Endothelial cell of umbilical vein (primary cell): ENCODE data around the gene DMRTB1. TPM values are rescaled to one million over a fixed set of nuclear protein-coding genes. Genes with fewer than 3 reads are reported as not detected.

Experiments used
- BruUV-seq: library from RNA; stranded (reverse); fragments of 400-500 nt; replicated peaks from 2 replicates; lab custom pipeline; 2021; lab: Mats Ljungman, UMichigan
- CTCF ChIA-PET: fragments of 300-600, 350-600 bp; sonication (Branson Sonifier 250); formaldehyde crosslinking; loops from one replicate; lab custom pipeline; 2021; ENCODE audit warnings: antibody characterized with exemption, inconsistent platforms; lab: Charles Lee
- POLR2A ChIA-PET: fragments of 300-600, 350-600 bp; sonication (Branson Sonifier 250); formaldehyde crosslinking; loops from one replicate; lab custom pipeline; 2021; ENCODE audit warnings: antibody characterized with exemption, inconsistent platforms; lab: Charles Lee
- DNase-seq: peaks from one replicate; pipeline ENCODE4 v3.0.0-alpha.2; 2011; ENCODE audit warnings: low read depth, low spot score
- FAIRE-seq: peaks from 2 replicates; lab custom pipeline; 2011; peaks lifted over from hg19 to GRCh38; lab: Jason Lieb, UNC
- H2AFZ ChIP-seq: 2 replicates; pipeline ENCODE4 v1.6.0; 2012; ENCODE audit warnings: low read depth, low read length, control low read depth, inconsistent platforms
- H3K27ac ChIP-seq: 2 replicates; pipeline ENCODE4 v1.5.1; 2011; ENCODE audit warnings: low read depth, mild to moderate bottlenecking, control low read depth, low read length, moderate library complexity; ENCODE audit not compliant: insufficient read depth
- H3K27me3 ChIP-seq, 2 experiments: 2 replicates each; pipeline versions ENCODE4 v1.6.0 to v1.6.1; 2011; ENCODE audit warnings: low read length in 2 of 2, mixed read lengths in 1 of 2; ENCODE audit not compliant: control insufficient read depth in 2 of 2, insufficient read depth in 2 of 2
- H3K36me3 ChIP-seq, 2 experiments: 2 replicates in 1 of 2; 3 replicates in 1 of 2; pipeline ENCODE4 v1.5.1; 2011; ENCODE audit warnings: low read length in 2 of 2, mild to moderate bottlenecking in 1 of 2, moderate library complexity in 1 of 2; ENCODE audit not compliant: control insufficient read depth in 2 of 2, insufficient read depth in 2 of 2; ENCODE audit errors: extremely low read depth in 1 of 2
- H3K4me1 ChIP-seq: 3 replicates; pipeline ENCODE4 v1.5.1; 2011; ENCODE audit warnings: mild to moderate bottlenecking, low read length; ENCODE audit not compliant: control insufficient read depth, insufficient read depth; ENCODE audit errors: extremely low read depth
- H3K4me2 ChIP-seq: 2 replicates; pipeline ENCODE4 v1.6.1; 2011; ENCODE audit warnings: low read length, control low read depth, mixed read lengths; ENCODE audit not compliant: insufficient read depth
- H3K4me3 ChIP-seq, 3 experiments: fragments of 200-600 bp in 1 of 3; sonication (generic), shearing (Covaris generic) in 1 of 3; replicated peaks in 1 of 3; 2 replicates each; pipeline ENCODE4 v1.5.1; 2011 to 2016; ENCODE audit warnings: control low read depth in 3 of 3, low read length in 3 of 3, mild to moderate bottlenecking in 2 of 3, inconsistent platforms in 1 of 3, low read depth in 1 of 3, moderate library complexity in 1 of 3; ENCODE audit not compliant: insufficient read depth in 1 of 3
- H3K79me2 ChIP-seq: 2 replicates; pipeline ENCODE4 v1.6.0; 2012; ENCODE audit warnings: low read length, inconsistent platforms; ENCODE audit not compliant: control insufficient read depth, insufficient read depth
- H3K9ac ChIP-seq: replicated peaks from 2 replicates; pipeline ENCODE3; 2011; ENCODE audit warnings: low read length, control low read depth; ENCODE audit not compliant: insufficient read depth; ENCODE audit errors: extremely low read depth
- H3K9me1 ChIP-seq: replicated peaks from 3 replicates; pipeline ENCODE4 v1.6.0; 2011; ENCODE audit warnings: mild to moderate bottlenecking, low read length; ENCODE audit not compliant: control insufficient read depth, insufficient read depth; ENCODE audit errors: extremely low read depth
- H3K9me3 ChIP-seq: replicated peaks from 2 replicates; pipeline ENCODE4 v1.5.1; 2012; ENCODE audit warnings: low read length, inconsistent platforms; ENCODE audit not compliant: control insufficient read depth, insufficient read depth
- H4K20me1 ChIP-seq: replicated peaks from 2 replicates; pipeline ENCODE3; 2011; ENCODE audit warnings: mild to moderate bottlenecking, low read length; ENCODE audit not compliant: control insufficient read depth, insufficient read depth; ENCODE audit errors: extremely low read depth
- EZH2 ChIP-seq: IDR thresholded peaks from 2 replicates; pipeline ENCODE4 v1.6.1; 2012; ENCODE audit warnings: borderline replicate concordance, low read depth, mild to moderate bottlenecking, moderate library complexity, low read length, inconsistent platforms; ENCODE audit not compliant: severe bottlenecking
- FOS ChIP-seq: IDR thresholded peaks from 2 replicates; pipeline ENCODE4 v1.6.1; 2011; ENCODE audit warnings: mild to moderate bottlenecking, low read length, moderate library complexity, borderline replicate concordance; ENCODE audit not compliant: insufficient read depth
- GATA2 ChIP-seq: IDR thresholded peaks from 2 replicates; pipeline ENCODE4 v1.7.0; 2011; ENCODE audit warnings: low read depth, mild to moderate bottlenecking, moderate library complexity, mixed read lengths, low read length; ENCODE audit not compliant: insufficient read length, insufficient read depth
- JUN ChIP-seq: IDR thresholded peaks from 2 replicates; pipeline ENCODE4 v1.6.1; 2011; ENCODE audit warnings: borderline replicate concordance, low read depth; ENCODE audit not compliant: insufficient read length, insufficient read depth
- dilution Hi-C: fragments of 300-500 bp; cut with MboI; formaldehyde crosslinking; loops from one replicate; pipeline ENCODE4 v1.15.0; 2019; ENCODE audit warnings: low sequenced_read_pairs; ENCODE audit not compliant: extremely low pct_ligation_motif_present
- intact Hi-C: fragments of 100-400 bp; cut with micrococcal nuclease; formaldehyde crosslinking; loops from one replicate; pipeline ENCODE4 v1.10.0; 2022
- polyA plus RNA-seq, 4 experiments: library from polyadenylated mRNA; depleted of rRNA in 3 of 4; stranded (reverse) in 3 of 4; unstranded in 1 of 4; fragments of >200 nt; gene quantifications; 2 replicates each; pipeline versions ENCODE4 v1.2.1 to v1.2.3, GENCODE V29; 2011 to 2012; ENCODE audit warnings: missing spikeins in 1 of 4
- total RNA-seq: library from RNA; stranded (reverse); gene quantifications from 2 replicates; pipeline ENCODE4 v1.2.3, GENCODE V29; 2021
- TF ChIP-seq, protein P1 (sequence below): IDR thresholded peaks from 2 replicates; pipeline ENCODE4 v1.6.1; 2011; ENCODE audit not compliant: insufficient read depth, insufficient read length
- TF ChIP-seq, protein P2 (sequence below), 2 donors: IDR thresholded peaks; 1 replicate in 1 of 2; 2 replicates in 1 of 2; pipeline ENCODE4 v1.5.1; 2011; ENCODE audit warnings: low read length in 2 of 2, mild to moderate bottlenecking in 2 of 2, moderate library complexity in 2 of 2, control low read depth in 1 of 2, inconsistent platforms in 1 of 2, low read depth in 1 of 2; ENCODE audit not compliant: insufficient read depth in 1 of 2; ENCODE audit errors: extremely low read depth in 1 of 2

The DMRTB1 gene
- total and polyA plus RNA-seq, 2 donors (not counting 3 experiments of a cell fraction or from before 2014, with no cell fraction given) = not detected

DNA sequence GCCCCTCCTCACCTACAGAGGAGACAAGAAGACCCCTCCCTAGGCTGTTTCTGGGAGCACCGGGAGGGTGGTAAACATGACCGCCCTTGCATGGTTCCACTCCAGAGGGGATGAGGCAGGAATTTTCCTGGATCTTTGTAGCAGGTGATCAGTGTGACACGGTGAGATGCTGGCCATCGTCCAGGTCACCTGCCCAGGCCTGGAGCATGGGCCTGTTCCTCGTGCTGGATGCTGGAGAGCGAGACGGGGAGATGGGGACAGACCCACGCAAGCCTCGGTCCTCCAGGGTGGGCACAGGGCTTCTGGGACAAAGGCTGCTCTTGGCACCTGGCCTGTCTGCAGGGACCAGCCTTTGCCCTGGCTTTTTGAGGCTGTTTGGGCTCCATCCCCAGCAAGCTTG is 46.2 kb downstream of the DMRTB1 start:
- no peaks in the 10 kb centered on the region for H3K9me1 ChIP-seq
- no peak overlapping the region for H2AFZ ChIP-seq
- no peak overlapping the region for H3K4me3 ChIP-seq
- intact Hi-C loops = no loop called here
- H3K79me2 ChIP-seq = no peaks in the 10 kb centered on the region
- no peak overlapping the region for H3K27ac ChIP-seq
- no peak overlapping the region for H3K4me2 ChIP-seq
- H3K4me1 ChIP-seq = no peaks in the 10 kb centered on the region
- DNase-seq (no peak), FAIRE-seq (no peak)
- POLR2A ChIA-PET = interaction anchor here (0.7 kb wide), 1 partner anchor 1818 kb away, joined by 3 read pairs; no protein-coding TSS in a partner anchor
- dilution Hi-C loops = no loop called here
- no TSS peak for BruUV-seq
- no peak overlapping the region for H3K9ac ChIP-seq
- H4K20me1 ChIP-seq = no peaks in the 10 kb centered on the region
- H3K27me3 ChIP-seq = no peaks in the 10 kb centered on the region
- H3K9me3 ChIP-seq = no peaks in the 10 kb centered on the region
- H3K36me3 ChIP-seq = no peaks in the 10 kb centered on the region
- TF ChIP-seq EZH2 (no peak), FOS (no peak), GATA2 (no peak), JUN (no peak)
- TF ChIP-seq, protein P1, sequence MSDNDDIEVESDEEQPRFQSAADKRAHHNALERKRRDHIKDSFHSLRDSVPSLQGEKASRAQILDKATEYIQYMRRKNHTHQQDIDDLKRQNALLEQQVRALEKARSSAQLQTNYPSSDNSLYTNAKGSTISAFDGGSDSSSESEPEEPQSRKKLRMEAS = no peak
- TF ChIP-seq, protein P2, sequence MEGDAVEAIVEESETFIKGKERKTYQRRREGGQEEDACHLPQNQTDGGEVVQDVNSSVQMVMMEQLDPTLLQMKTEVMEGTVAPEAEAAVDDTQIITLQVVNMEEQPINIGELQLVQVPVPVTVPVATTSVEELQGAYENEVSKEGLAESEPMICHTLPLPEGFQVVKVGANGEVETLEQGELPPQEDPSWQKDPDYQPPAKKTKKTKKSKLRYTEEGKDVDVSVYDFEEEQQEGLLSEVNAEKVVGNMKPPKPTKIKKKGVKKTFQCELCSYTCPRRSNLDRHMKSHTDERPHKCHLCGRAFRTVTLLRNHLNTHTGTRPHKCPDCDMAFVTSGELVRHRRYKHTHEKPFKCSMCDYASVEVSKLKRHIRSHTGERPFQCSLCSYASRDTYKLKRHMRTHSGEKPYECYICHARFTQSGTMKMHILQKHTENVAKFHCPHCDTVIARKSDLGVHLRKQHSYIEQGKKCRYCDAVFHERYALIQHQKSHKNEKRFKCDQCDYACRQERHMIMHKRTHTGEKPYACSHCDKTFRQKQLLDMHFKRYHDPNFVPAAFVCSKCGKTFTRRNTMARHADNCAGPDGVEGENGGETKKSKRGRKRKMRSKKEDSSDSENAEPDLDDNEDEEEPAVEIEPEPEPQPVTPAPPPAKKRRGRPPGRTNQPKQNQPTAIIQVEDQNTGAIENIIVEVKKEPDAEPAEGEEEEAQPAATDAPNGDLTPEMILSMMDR (IDR thresholded peaks at IDR 0.05; ENCODE audit: extremely low read depth in 1 of 2, insufficient read depth in 1 of 2, low read depth in 1 of 2, low read length in 2 of 2) = no peak
- CTCF ChIA-PET = no interaction called here
